IMR-90 (cell line): ENCODE results near the gene APOBEC3B. TPM values are rescaled to one million over a fixed set of nuclear protein-coding genes. Genes with fewer than 3 reads are reported as not detected.
"Not testable (repeated sequence)": the region's sequence is repeated elsewhere in the genome, so short reads cannot be mapped to it uniquely, and the experiment has no call there.

ENCODE experiments used
- ATAC-seq: fragments of 200-7000 bp; cut with Tn5 transposase; 2 replicates; pipeline ENCODE4 v1.9.1; 2020; ENCODE audit warnings: low read depth, mild to moderate bottlenecking, moderate library complexity
- BruUV-seq: library from RNA; stranded (reverse); fragments of 400-500 nt; replicated peaks from 2 replicates; lab custom pipeline; 2021; lab: Mats Ljungman, UMichigan
- CTCF ChIA-PET: fragments of 300-600 bp; formaldehyde crosslinking; extraction: SDS; loops from one replicate; lab custom pipeline; 2021; ENCODE audit warnings: antibody characterized with exemption; lab: Yijun Ruan, JAX
- POLR2A ChIA-PET: fragments of 300-600 bp; sonication (Branson Sonifier 250); formaldehyde crosslinking; loops from one replicate; lab custom pipeline; 2022; ENCODE audit warnings: antibody characterized with exemption; ENCODE audit not compliant: unreplicated experiment; lab: Charles Lee
- DNase-seq: peaks from one replicate; pipeline ENCODE4 v3.0.0; 2013
- H2AFZ ChIP-seq: replicated peaks from 2 replicates; pipeline ENCODE3; 2013; ENCODE audit warnings: low read length, mild to moderate bottlenecking; ENCODE audit not compliant: poor library complexity
- H2AK5ac ChIP-seq: 2 replicates; pipeline ENCODE4 v1.6.1; 2013; ENCODE audit warnings: low read depth, low read length, inconsistent platforms
- H2AK9ac ChIP-seq: replicated peaks from 2 replicates; pipeline ENCODE3; 2013; ENCODE audit warnings: mild to moderate bottlenecking, low read depth, low read length, moderate library complexity; ENCODE audit not compliant: poor library complexity
- H2BK120ac ChIP-seq: 2 replicates; pipeline ENCODE4 v1.6.1; 2013; ENCODE audit warnings: low read depth, low read length, inconsistent platforms
- H2BK15ac ChIP-seq: 3 replicates; pipeline ENCODE4 v1.6.1; 2013; ENCODE audit warnings: low read depth, low read length, inconsistent platforms
- H2BK20ac ChIP-seq: 2 replicates; pipeline ENCODE4 v1.6.1; 2013; ENCODE audit warnings: low read depth, mild to moderate bottlenecking, inconsistent platforms, low read length, moderate library complexity
- H2BK5ac ChIP-seq: 2 replicates; pipeline ENCODE4 v1.6.1; 2013; ENCODE audit warnings: mild to moderate bottlenecking, low read depth, low read length, inconsistent platforms; ENCODE audit not compliant: poor library complexity, severe bottlenecking
- H3K14ac ChIP-seq: replicated peaks from 2 replicates; pipeline ENCODE4 v1.6.1; 2013; ENCODE audit warnings: low read depth, low read length, inconsistent platforms
- H3K18ac ChIP-seq: 2 replicates; pipeline ENCODE4 v1.6.1; 2013; ENCODE audit warnings: low read depth, low read length, control low read depth
- H3K23ac ChIP-seq: 2 replicates; pipeline ENCODE4 v1.6.1; 2013; ENCODE audit warnings: low read depth, low read length, inconsistent platforms
- H3K27ac ChIP-seq: 2 replicates; pipeline ENCODE4 v1.5.1; 2013; ENCODE audit warnings: mild to moderate bottlenecking, control low read depth, low read length; ENCODE audit not compliant: insufficient read depth
- H3K27me3 ChIP-seq: 2 replicates; pipeline ENCODE4 v1.6.1; 2013; ENCODE audit warnings: low read length; ENCODE audit not compliant: control insufficient read depth, insufficient read depth
- H3K36me3 ChIP-seq: 2 replicates; pipeline ENCODE4 v1.6.1; 2013; ENCODE audit warnings: low read length, mixed read lengths; ENCODE audit not compliant: control insufficient read depth, insufficient read depth
- H3K4ac ChIP-seq: 2 replicates; pipeline ENCODE4 v1.6.1; 2013; ENCODE audit warnings: low read depth, low read length, inconsistent platforms
- H3K4me1 ChIP-seq: 2 replicates; pipeline ENCODE4 v1.6.1; 2013; ENCODE audit warnings: low read length, mixed read lengths; ENCODE audit not compliant: control insufficient read depth, insufficient read depth
- H3K4me2 ChIP-seq: 2 replicates; pipeline ENCODE4 v1.6.1; 2013; ENCODE audit warnings: low read depth, mild to moderate bottlenecking, control low read depth, low read length, moderate library complexity
- H3K4me3 ChIP-seq: 2 replicates; pipeline ENCODE4 v1.5.1; 2013; ENCODE audit warnings: low read depth, mild to moderate bottlenecking, control low read depth, low read length, moderate library complexity; ENCODE audit not compliant: insufficient read depth
- H3K56ac ChIP-seq: 2 replicates; pipeline ENCODE4 v1.6.1; 2013; ENCODE audit warnings: low read length, inconsistent platforms; ENCODE audit not compliant: insufficient read depth; ENCODE audit errors: extremely low read depth
- H3K79me1 ChIP-seq, 2 experiments: 2 replicates each; pipeline ENCODE4 v1.6.1; 2013; ENCODE audit warnings: low read length in 2 of 2, inconsistent platforms in 1 of 2, low read depth in 1 of 2
- H3K9ac ChIP-seq: 2 replicates; pipeline ENCODE4 v1.6.1; 2013; ENCODE audit warnings: low read depth, low read length, control low read depth
- H3K9me1 ChIP-seq: 2 replicates; pipeline ENCODE4 v1.6.1; 2013; ENCODE audit warnings: low read length, inconsistent platforms; ENCODE audit not compliant: insufficient read depth
- H3K9me3 ChIP-seq: 2 replicates; pipeline ENCODE4 v1.6.1; 2013; ENCODE audit warnings: low read length; ENCODE audit not compliant: control insufficient read depth, insufficient read depth
- H4K20me1 ChIP-seq: 2 replicates; pipeline ENCODE4 v1.6.1; 2013; ENCODE audit warnings: low read length, inconsistent platforms; ENCODE audit not compliant: insufficient read depth
- H4K5ac ChIP-seq: 2 replicates; pipeline ENCODE4 v1.6.1; 2013; ENCODE audit warnings: mild to moderate bottlenecking, low read depth, low read length, control low read depth
- H4K8ac ChIP-seq, 2 experiments: 2 replicates each; pipeline ENCODE4 v1.6.1; 2013; ENCODE audit warnings: low read depth in 2 of 2, low read length in 2 of 2, control low read depth in 1 of 2, inconsistent platforms in 1 of 2
- H4K91ac ChIP-seq: 2 replicates; pipeline ENCODE4 v1.6.1; 2013; ENCODE audit warnings: low read depth, low read length, inconsistent platforms; ENCODE audit not compliant: insufficient read depth
- WGBS, 2 experiments: methylation state at CpG; one replicate each; pipeline versions ENCODE4 v1.1.5 to v1.1.7; 2013; ENCODE audit warnings: missing lambda C conversion rate in 2 of 2; ENCODE audit not compliant: insufficient read length in 1 of 2; ENCODE audit errors: extremely low coverage in 2 of 2; 5-methylcytosine and 5-hydroxymethylcytosine counted together
- dilution Hi-C: fragments of 300-500 bp; cut with HindIII; formaldehyde crosslinking; loops from one replicate; pipeline ENCODE4 v1.14.3; 2018; ENCODE audit warnings: low sequenced_read_pairs; ENCODE audit not compliant: unreplicated experiment
- in situ Hi-C: fragments of 300-500 bp; cut with MboI; formaldehyde crosslinking; loops from 3 replicates; pipeline ENCODE4 v1.14.3; 2019; ENCODE audit warnings: low sequenced_read_pairs, inconsistent platforms, mixed read lengths
- intact Hi-C: fragments of 100-400 bp; cut with micrococcal nuclease; formaldehyde crosslinking; loops from 2 replicates; pipeline ENCODE4 v1.10.0; 2022
- polyA plus RNA-seq, 3 experiments: library from polyadenylated mRNA; depleted of rRNA; stranded (reverse); fragments of >200 nt; gene quantifications; 2 replicates each; pipeline ENCODE4 v1.2.3, GENCODE V29; 2012; ENCODE audit warnings: low replicate concordance in 1 of 3
- total RNA-seq: library from RNA; depleted of rRNA; stranded (reverse); fragments of >200 nt; gene quantifications from 2 replicates; pipeline ENCODE4 v1.2.3, GENCODE V29; 2012

The APOBEC3B gene
- total and polyA plus RNA-seq, 2 of the 4 experiments (the other 2 are of a cell fraction): 17.6 to 34.2 TPM

DNA sequence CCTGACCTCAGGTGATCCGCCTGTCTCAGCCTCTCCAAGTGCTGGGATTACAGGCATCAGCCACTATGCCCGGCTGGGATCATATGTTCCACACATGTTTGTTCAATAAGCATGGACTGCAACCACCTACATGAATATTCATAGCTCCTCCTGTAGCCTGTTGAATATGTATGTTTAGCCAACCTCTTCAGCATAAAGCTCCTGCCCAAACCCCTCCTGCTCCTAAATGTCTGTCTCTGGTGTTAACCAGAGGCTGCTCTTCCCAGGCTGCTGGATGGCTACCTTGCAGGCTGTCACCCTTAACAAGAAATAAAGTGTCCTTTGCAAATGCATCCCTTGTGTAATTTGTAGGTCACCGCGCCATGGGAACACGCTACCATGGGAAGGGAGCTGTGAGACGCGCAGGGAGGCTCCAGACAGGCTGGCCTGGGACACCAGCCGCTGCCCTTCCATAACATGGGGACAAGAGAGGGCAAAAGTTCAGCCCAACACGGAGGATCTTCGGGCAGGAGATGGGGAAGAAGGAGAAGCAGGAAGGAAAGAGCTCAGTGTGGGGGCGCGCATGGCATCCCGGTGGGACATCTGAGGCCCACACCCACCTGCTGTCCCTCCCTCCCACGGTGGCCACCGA lies 38.0 kb downstream of the APOBEC3B start:
- H4K20me1 ChIP-seq, H3K9me3 ChIP-seq, H2AK9ac ChIP-seq, H2BK120ac ChIP-seq, H2BK5ac ChIP-seq, DNase-seq, H3K4me3 ChIP-seq, H3K9me1 ChIP-seq, CTCF ChIA-PET, H2AK5ac ChIP-seq, H3K14ac ChIP-seq, BruUV-seq, H3K27me3 ChIP-seq, dilution Hi-C loops, intact Hi-C loops, POLR2A ChIA-PET, ATAC-seq, H3K4ac ChIP-seq, H3K23ac ChIP-seq, H2AFZ ChIP-seq, H3K56ac ChIP-seq, H2BK20ac ChIP-seq, H4K91ac ChIP-seq, H3K18ac ChIP-seq, H2BK15ac ChIP-seq, in situ Hi-C loops, H3K27ac ChIP-seq: not testable (repeated sequence)
- H3K79me1 ChIP-seq: peaks cover 8 to 31% of the 10 kb centered on the region in 2 experiments
- peak overlapping the region; percentile 20; the same call in 1 of the 2 replicates for H3K9ac ChIP-seq
- peaks cover 13% of the 10 kb centered on the region for H3K4me1 ChIP-seq
- peak overlapping the region; percentile 45; the same call in 1 of the 2 replicates for H4K5ac ChIP-seq
- 91% methylated on average over 6 of the region's 15 CpGs; no CpG with 5 or more reads in 1 of the 2 experiments for WGBS, 2 experiments
- H3K36me3 ChIP-seq: peaks cover 13% of the 10 kb centered on the region; the same call in 1 of the 2 replicates
- H3K4me2 ChIP-seq: peak overlapping the region; percentile 71
- H4K8ac ChIP-seq: peak overlapping the region in 1 of 2 experiments; percentile 3; a peak in 1 of 4 replicates
